IPS-15b (cell line): Measurements from ENCODE around the gene ABHD15.

Source experiments
- H3K27me3 ChIP-seq: one replicate; pipeline ENCODE4 v1.6.1; 2013; ENCODE audit warnings: low read length; ENCODE audit not compliant: control insufficient read depth, insufficient read depth
- H3K36me3 ChIP-seq: one replicate; pipeline ENCODE4 v1.6.1; 2013; ENCODE audit warnings: low read length; ENCODE audit not compliant: control insufficient read depth, insufficient read depth
- H3K4me1 ChIP-seq: one replicate; pipeline ENCODE4 v1.6.1; 2013; ENCODE audit warnings: mild to moderate bottlenecking, low read length; ENCODE audit not compliant: control insufficient read depth, insufficient read depth
- H3K4me3 ChIP-seq: one replicate; pipeline ENCODE4 v1.5.1; 2013; ENCODE audit warnings: low read depth, low read length
- H3K9ac ChIP-seq: one replicate; pipeline ENCODE4 v1.6.1; 2013; ENCODE audit warnings: low read depth, mild to moderate bottlenecking, low read length
- H3K9me3 ChIP-seq: one replicate; pipeline ENCODE4 v1.6.1; 2013; ENCODE audit warnings: mild to moderate bottlenecking, low read length; ENCODE audit not compliant: control insufficient read depth, insufficient read depth

ABHD15 gene

GRCh38 chr17:29584452-29585079, 17.7 kb upstream of the ABHD15 start:
- Histone ChIP-seq H3K9ac (peak overlapping the region; percentile 24), H3K9me3 (no peaks in the 10 kb centered on the region)

DNA sequence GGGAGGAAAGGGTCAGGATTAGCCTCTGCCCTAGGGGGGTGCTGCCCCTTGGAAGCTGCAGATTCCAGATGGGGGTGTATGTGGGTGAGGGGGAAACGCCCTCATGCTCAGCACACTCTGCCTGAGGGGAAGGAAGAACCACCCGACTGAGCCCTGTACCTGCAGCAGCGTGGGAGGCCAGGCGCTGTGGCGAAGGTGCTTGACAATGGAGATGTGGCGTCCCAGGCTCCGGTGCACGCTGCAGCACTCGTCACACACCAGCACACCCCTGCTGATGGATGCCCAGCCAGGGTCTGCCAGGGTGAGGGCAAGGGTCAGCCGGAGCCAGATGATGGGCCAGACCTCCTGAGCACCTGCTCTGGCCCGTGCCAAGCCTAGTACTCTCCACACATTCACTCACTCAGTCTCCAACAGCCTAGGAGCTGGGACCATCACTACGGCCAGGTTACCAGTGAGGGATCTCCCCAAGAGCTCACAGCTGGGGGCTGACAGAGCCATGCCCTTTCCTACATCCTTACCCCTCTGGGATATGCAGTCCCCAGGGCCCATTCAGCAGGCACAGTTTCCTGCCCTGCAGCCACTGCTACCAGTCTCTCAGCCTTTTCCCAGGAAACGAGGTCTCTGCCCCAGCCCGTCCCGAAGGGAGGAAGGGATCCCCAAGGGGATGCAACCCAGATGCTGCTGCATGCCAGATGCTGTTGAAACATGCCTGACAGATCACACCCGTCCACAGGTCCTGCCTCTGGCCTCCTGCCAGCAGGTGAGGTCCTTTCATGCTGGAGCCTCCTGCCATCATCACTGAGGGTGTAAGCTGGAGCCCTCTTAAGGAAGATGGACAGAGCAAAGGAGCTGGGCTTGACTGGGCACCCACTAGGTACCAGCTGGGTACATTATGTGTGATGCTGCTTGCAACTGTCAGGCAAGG, 16.7 kb upstream of the ABHD15 start:
- Histone ChIP-seq H3K27me3 (peaks cover 11% of the 10 kb centered on the region), H3K36me3 (peaks cover 3% of the 10 kb centered on the region), H3K9me3 (no peaks in the 10 kb centered on the region), H3K9ac (no peak overlapping the region), H3K4me3 (no peak overlapping the region), H3K4me1 (peaks cover 9% of the 10 kb centered on the region)

More at GRCh38 chr17:29584452-29585079, 17.7 kb upstream of the ABHD15 start:
- Histone ChIP-seq H3K27me3 (peaks cover 11% of the 10 kb centered on the region), H3K4me3 (no peak overlapping the region), H3K4me1 (peaks cover 9% of the 10 kb centered on the region), H3K36me3 (peaks cover 3% of the 10 kb centered on the region)

GRCh38 chr17:29582772-29583171, 15.9 kb upstream of the ABHD15 start:
- H3K4me1 ChIP-seq: peaks cover 9% of the 10 kb centered on the region

DNA sequence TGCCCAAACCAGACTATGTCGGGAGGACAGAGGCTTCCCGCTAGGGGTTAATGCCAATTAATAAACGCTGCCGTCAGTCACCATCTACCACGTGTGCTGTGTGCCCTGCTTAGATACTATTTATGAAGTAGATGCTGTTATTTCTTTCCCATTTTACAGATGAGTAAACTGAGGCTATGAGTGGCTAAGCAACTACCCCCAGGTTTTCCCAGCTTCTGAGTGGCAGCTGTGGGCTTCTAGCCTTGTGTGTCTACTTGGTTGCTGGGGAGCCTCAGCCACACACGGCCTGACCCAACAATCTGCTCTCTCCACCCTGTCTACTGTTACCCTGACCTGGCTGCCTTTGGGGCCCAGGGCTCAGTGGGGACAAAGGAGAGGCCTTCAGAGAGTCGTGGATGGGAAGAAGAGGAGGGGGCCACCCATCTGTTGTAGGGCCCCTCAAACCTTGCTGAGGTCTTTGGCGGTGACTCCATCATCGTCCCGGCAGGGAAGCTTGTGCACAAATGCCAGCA, 15.5 kb upstream of the ABHD15 start:
- Histone ChIP-seq H3K36me3 (peaks cover 13% of the 10 kb centered on the region), H3K4me1 (peaks cover 9% of the 10 kb centered on the region)

More at GRCh38 chr17:29582772-29583171, 15.9 kb upstream of the ABHD15 start:
- peaks cover 9% of the 10 kb centered on the region for H3K36me3 ChIP-seq
- no peaks in the 10 kb centered on the region for H3K9me3 ChIP-seq
- H3K27me3 ChIP-seq: peaks cover 6% of the 10 kb centered on the region
- no peak overlapping the region for H3K4me3 ChIP-seq
- no peak overlapping the region for H3K9ac ChIP-seq

GRCh38 chr17:29581583-29582253, 14.9 kb upstream of the ABHD15 start:
- Histone ChIP-seq H3K9me3 (no peaks in the 10 kb centered on the region), H3K27me3 (no peaks in the 10 kb centered on the region), H3K4me1 (peaks cover 9% of the 10 kb centered on the region), H3K4me3 (no peak overlapping the region), H3K9ac (no peak overlapping the region), H3K36me3 (peaks cover 18% of the 10 kb centered on the region)

More for the DNA sequence above, 15.5 kb upstream of the ABHD15 start:
- no peaks in the 10 kb centered on the region for H3K9me3 ChIP-seq
- H3K27me3 ChIP-seq: peaks cover 1% of the 10 kb centered on the region
- H3K9ac ChIP-seq: no peak overlapping the region
- no peak overlapping the region for H3K4me3 ChIP-seq

- Histone ChIP-seq H3K4me1 (peaks cover 6% of the 10 kb centered on the region), H3K4me3 (no peak overlapping the region), H3K36me3 (peaks cover 23% of the 10 kb centered on the region), H3K9ac (no peak overlapping the region), H3K27me3 (no peaks in the 10 kb centered on the region), H3K9me3 (no peaks in the 10 kb centered on the region)
Observed at GRCh38 chr17:29579866-29580771, 13.3 kb upstream of the ABHD15 start.

DNA sequence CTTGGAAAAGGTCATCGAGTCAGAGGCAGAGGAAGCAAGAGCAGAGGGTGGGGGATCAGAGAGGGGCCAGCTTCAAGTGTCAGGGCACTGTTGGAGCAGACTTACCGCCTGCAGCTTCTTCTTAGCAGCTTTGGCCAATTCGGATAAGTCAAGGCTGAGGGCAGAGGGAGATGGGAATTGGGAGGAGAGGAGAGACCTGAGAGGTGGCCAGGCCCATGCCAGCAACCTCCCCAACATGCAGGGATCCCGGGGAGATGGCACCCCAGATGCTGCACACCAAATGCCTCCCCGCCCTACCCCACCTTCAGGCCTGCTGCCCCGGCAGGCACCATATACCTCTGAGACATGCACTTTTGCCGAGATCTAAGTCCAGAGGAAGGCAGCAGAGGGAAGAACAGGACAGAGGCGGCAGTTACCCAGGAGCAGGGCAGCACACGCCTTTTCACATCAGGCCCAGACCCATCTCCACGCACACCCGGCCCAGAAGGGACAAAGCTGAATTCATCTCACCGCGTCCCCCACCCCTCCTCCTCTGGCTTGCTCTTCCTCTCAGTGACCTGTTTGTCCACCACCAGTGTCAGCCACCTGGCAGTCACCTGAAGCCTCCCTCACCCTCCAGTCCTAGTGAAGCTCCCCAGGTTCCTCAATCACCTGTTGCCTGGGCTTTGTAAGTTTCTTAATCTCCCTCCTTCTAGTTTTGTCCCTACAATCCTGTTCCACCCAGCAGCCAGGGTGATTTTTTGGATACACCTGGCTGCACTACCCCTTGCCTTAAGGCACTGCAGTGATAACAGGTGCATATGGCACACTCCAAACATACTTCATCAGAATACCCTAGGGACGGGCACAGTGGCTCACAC, 12.0 kb upstream of the ABHD15 start:
- no peaks in the 10 kb centered on the region for H3K4me1 ChIP-seq
- no peak overlapping the region for H3K9ac ChIP-seq
- H3K36me3 ChIP-seq: peaks cover 28% of the 10 kb centered on the region
- no peaks in the 10 kb centered on the region for H3K27me3 ChIP-seq
- no peak overlapping the region for H3K4me3 ChIP-seq
- H3K9me3 ChIP-seq: no peaks in the 10 kb centered on the region

DNA sequence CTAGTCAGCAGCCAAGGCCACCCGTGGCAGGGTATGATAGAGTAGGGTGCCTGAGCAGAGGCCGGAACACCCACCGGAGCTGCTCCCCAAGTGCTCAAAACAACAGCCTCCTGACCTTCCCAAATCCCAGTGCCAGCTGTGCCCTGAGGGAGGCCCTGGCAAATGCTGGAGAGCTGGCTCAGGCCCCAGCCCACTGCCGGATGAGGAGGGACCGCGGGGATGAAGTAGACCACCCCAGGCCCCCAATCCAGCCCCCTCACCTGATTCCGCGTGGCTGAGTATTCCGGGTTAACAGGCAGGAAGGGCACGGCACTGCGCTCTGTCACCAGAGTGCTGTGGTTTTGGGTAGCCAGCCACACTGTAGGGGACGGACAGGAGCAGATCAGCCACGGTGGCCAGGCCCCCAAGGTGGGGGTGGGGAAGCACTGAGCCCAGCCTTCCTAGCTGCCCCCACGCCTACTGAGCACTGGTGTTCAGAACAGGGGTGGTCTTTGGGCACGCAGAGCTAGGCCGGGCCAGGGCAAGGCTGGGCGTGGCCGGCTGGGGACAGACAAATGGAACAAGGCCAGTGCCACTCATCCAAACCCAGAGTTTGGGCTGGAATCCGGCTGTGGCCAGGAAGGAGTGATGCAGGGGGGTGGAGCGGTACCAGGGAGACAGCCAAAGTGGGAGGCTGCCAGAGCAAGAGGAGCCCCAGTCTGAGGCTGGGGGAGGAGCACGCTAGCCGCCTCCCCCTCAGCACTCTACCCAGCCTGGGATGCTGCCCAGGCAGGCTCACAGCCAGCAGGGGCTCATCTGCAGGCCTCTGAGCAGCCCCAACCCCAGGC, 10.8 kb upstream of the ABHD15 start:
- Histone ChIP-seq H3K4me1 (no peaks in the 10 kb centered on the region), H3K36me3 (peaks cover 26% of the 10 kb centered on the region)

DNA sequence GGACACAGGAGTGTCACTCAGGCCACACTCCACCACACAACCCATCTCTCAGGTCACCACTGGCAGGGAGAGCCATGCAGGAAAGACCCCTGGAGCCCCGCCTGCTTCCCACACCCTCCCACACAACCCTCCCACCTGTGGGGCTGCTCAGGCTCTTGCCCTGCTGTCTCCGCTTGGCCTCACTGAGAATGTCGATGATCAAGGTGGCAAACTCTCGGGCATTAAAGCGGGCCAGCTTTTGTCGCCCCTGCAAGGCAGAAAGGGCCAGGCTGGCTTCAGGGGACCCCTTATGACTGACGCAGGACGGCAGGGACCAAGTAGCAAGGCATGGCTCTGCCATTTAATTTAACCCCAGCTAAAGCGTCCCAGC, 10.1 kb upstream of the ABHD15 start:
- H3K4me1 ChIP-seq: no peaks in the 10 kb centered on the region
- peaks cover 2% of the 10 kb centered on the region for H3K27me3 ChIP-seq
- peaks cover 26% of the 10 kb centered on the region for H3K36me3 ChIP-seq
- H3K4me3 ChIP-seq: no peak overlapping the region
- no peaks in the 10 kb centered on the region for H3K9me3 ChIP-seq
- H3K9ac ChIP-seq: no peak overlapping the region

More for the DNA sequence above, 10.8 kb upstream of the ABHD15 start:
- Histone ChIP-seq H3K27me3 (no peaks in the 10 kb centered on the region), H3K9ac (no peak overlapping the region), H3K9me3 (no peaks in the 10 kb centered on the region), H3K4me3 (no peak overlapping the region)
